Caco-2 (cell line): ENCODE results near the gene LRRC9. TPM values are rescaled to one million over a fixed set of nuclear protein-coding genes. Genes with fewer than 3 reads are reported as not detected.

Experiments used
- BruUV-seq: library from RNA; stranded (reverse); fragments of 400-500 nt; replicated peaks from 2 replicates; lab custom pipeline; 2021; lab: Mats Ljungman, UMichigan
- CTCF ChIA-PET: fragments of 300-600 bp; sonication (Branson Sonifier 250); formaldehyde crosslinking; loops from one replicate; lab custom pipeline; 2022; ENCODE audit warnings: antibody characterized with exemption; lab: Charles Lee
- POLR2A ChIA-PET: fragments of 300-600 bp; sonication (Branson Sonifier 250); formaldehyde crosslinking; loops from one replicate; lab custom pipeline; 2022; ENCODE audit warnings: antibody characterized with exemption; lab: Charles Lee
- DNase-seq, 2 experiments: peaks; one replicate each; pipeline versions ENCODE4 v3.0.0 to v3.0.0-alpha.2; 2020 to 2022
- H3K27me3 ChIP-seq: replicated peaks from 2 replicates; pipeline ENCODE4 v1.6.0; 2011; ENCODE audit warnings: low read length; ENCODE audit not compliant: control insufficient read depth, insufficient read depth
- H3K36me3 ChIP-seq: 2 replicates; pipeline ENCODE4 v1.5.1; 2011; ENCODE audit warnings: low read length; ENCODE audit not compliant: control insufficient read depth, insufficient read depth
- H3K4me1 ChIP-seq: fragments of 250-450 bp; sonication (Bioruptor Pico); 2 replicates; pipeline ENCODE4 v1.5.1; 2020; ENCODE audit warnings: mild to moderate bottlenecking
- H3K4me3 ChIP-seq: 2 replicates; pipeline ENCODE4 v1.5.1; 2011; ENCODE audit warnings: low read depth, mild to moderate bottlenecking, control low read depth, low read length
- H3K9me3 ChIP-seq: fragments of 250-450 bp; sonication (Bioruptor Pico); 2 replicates; pipeline ENCODE4 v1.5.1; 2020; ENCODE audit warnings: mild to moderate bottlenecking, moderate library complexity
- H3K27ac Mint-ChIP-seq: one replicate; pipeline ENCODE4 v1.8.0; 2022; ENCODE audit warnings: mixed read lengths; ENCODE audit not compliant: unreplicated experiment
- H3K27me3 Mint-ChIP-seq: one replicate; pipeline ENCODE4 v1.8.0; 2022; ENCODE audit warnings: mixed read lengths; ENCODE audit not compliant: insufficient read depth, unreplicated experiment
- H3K36me3 Mint-ChIP-seq: one replicate; pipeline ENCODE4 v1.8.0; 2022; ENCODE audit warnings: mild to moderate bottlenecking, mixed read lengths; ENCODE audit not compliant: insufficient read depth, unreplicated experiment
- H3K4me1 Mint-ChIP-seq: one replicate; pipeline ENCODE4 v1.8.0; 2022; ENCODE audit warnings: low read depth, mixed read lengths; ENCODE audit not compliant: unreplicated experiment
- H3K4me3 Mint-ChIP-seq: one replicate; pipeline ENCODE4 v1.8.0; 2022; ENCODE audit warnings: mild to moderate bottlenecking, moderate library complexity, mixed read lengths; ENCODE audit not compliant: unreplicated experiment
- H3K9me3 Mint-ChIP-seq: one replicate; pipeline ENCODE4 v1.8.0; 2022; ENCODE audit warnings: mixed read lengths; ENCODE audit not compliant: unreplicated experiment
- CTCF ChIP-seq, 2 experiments: fragments of 200-600 bp in 1 of 2; IDR thresholded peaks; 1 replicate in 1 of 2; 2 replicates in 1 of 2; pipeline versions ENCODE4 v1.5.1 to v1.8.0; 2011 to 2022; ENCODE audit warnings: antibody characterized with exemption in 1 of 2, control low read depth in 1 of 2, inconsistent platforms in 1 of 2, low read depth in 1 of 2, low read length in 1 of 2, mild to moderate bottlenecking in 1 of 2, moderate library complexity in 1 of 2; ENCODE audit not compliant: insufficient read depth in 1 of 2, severe bottlenecking in 1 of 2, unreplicated experiment in 1 of 2
- intact Hi-C: fragments of 100-400 bp; cut with micrococcal nuclease; formaldehyde crosslinking; loops from one replicate; pipeline ENCODE4 v1.10.0; 2022; ENCODE audit not compliant: unreplicated experiment
- total RNA-seq: library from RNA; stranded (reverse); gene quantifications from 2 replicates; pipeline ENCODE4 v1.2.3, GENCODE V29; 2022

LRRC9 gene
- total RNA-seq, 1 experiment from 2014 or later, result 1.2 TPM

DNA sequence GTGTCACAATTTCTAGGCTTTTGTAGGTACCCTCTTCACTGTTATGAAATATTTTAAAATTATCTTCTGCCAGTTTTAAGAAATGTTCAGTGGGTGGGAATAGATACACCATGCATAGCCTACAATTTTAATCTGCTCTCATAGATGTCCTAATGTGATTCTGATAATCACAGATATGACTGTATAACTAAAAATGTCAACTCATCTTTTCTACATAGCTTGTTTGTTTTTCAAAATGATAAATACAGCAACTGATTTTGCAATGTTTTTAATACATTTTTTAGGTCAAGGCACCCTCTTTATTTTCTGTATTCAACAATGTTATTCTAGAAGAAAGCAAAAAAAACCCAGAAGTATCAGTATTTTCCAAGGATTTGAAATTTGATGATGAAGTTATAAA lies 61.6 kb downstream of the LRRC9 start:
- no peak overlapping the region for H3K4me3 ChIP-seq
- intact Hi-C loops, result no loop called here
- Mint-ChIP-seq H3K36me3 (no peaks in the 10 kb centered on the region), H3K4me3 (no peak overlapping the region), H3K27ac (no peak overlapping the region), H3K27me3 (no peaks in the 10 kb centered on the region), H3K4me1 (no peaks in the 10 kb centered on the region), H3K9me3 (no peaks in the 10 kb centered on the region)
- no peaks in the 10 kb centered on the region for H3K4me1 ChIP-seq
- CTCF ChIA-PET, result no interaction called here
- no peaks in the 10 kb centered on the region for H3K9me3 ChIP-seq
- no peaks in the 10 kb centered on the region for H3K27me3 ChIP-seq
- DNase-seq, result no peak
- H3K36me3 ChIP-seq, result no peaks in the 10 kb centered on the region
- no TSS peak for BruUV-seq
- TF ChIP-seq CTCF (IDR thresholded peaks at IDR 0.05; ENCODE audit: insufficient read depth in 1 of 2, low read depth in 1 of 2, low read length in 1 of 2, severe bottlenecking in 1 of 2, unreplicated experiment in 1 of 2), result no peak
- POLR2A ChIA-PET, result no interaction called here

GRCh38 chr14:59983048-59983447 lies 63.1 kb downstream of the LRRC9 start:
- BruUV-seq, result no TSS peak

GRCh38 chr14:59986556-59987059 lies 66.7 kb downstream of the LRRC9 start:
- Histone ChIP-seq H3K4me3 (no peak overlapping the region), H3K36me3 (no peaks in the 10 kb centered on the region), H3K27me3 (no peaks in the 10 kb centered on the region), H3K9me3 (no peaks in the 10 kb centered on the region), H3K4me1 (no peaks in the 10 kb centered on the region)
- ChIA-PET CTCF (no interaction called here), POLR2A (no interaction called here)
- DNase-seq, result no peak
- no peak for TF ChIP-seq CTCF (IDR thresholded peaks at IDR 0.05; ENCODE audit: insufficient read depth in 1 of 2, low read depth in 1 of 2, low read length in 1 of 2, severe bottlenecking in 1 of 2, unreplicated experiment in 1 of 2)
- H3K4me1 Mint-ChIP-seq, result no peaks in the 10 kb centered on the region
- intact Hi-C loops, result no loop called here
- H3K9me3 Mint-ChIP-seq, result peaks cover 9% of the 10 kb centered on the region
- BruUV-seq, result no TSS peak
- H3K36me3 Mint-ChIP-seq, result peaks cover 8% of the 10 kb centered on the region
- no peak overlapping the region for H3K4me3 Mint-ChIP-seq
- H3K27ac Mint-ChIP-seq, result no peak overlapping the region
- H3K27me3 Mint-ChIP-seq, result no peaks in the 10 kb centered on the region

More at GRCh38 chr14:59983048-59983447, 63.1 kb downstream of the LRRC9 start:
- Mint-ChIP-seq H3K36me3 (no peaks in the 10 kb centered on the region), H3K4me1 (no peaks in the 10 kb centered on the region), H3K27me3 (no peaks in the 10 kb centered on the region), H3K9me3 (no peaks in the 10 kb centered on the region), H3K4me3 (no peak overlapping the region), H3K27ac (no peak overlapping the region)
- ChIA-PET CTCF (no interaction called here), POLR2A (no interaction called here)
- Histone ChIP-seq H3K36me3 (no peaks in the 10 kb centered on the region), H3K4me3 (no peak overlapping the region), H3K4me1 (no peaks in the 10 kb centered on the region), H3K27me3 (no peaks in the 10 kb centered on the region), H3K9me3 (no peaks in the 10 kb centered on the region)
- DNase-seq, result no peak
- TF ChIP-seq CTCF (IDR thresholded peaks at IDR 0.05; ENCODE audit: insufficient read depth in 1 of 2, low read depth in 1 of 2, low read length in 1 of 2, severe bottlenecking in 1 of 2, unreplicated experiment in 1 of 2), result no peak
- intact Hi-C loops, result no loop called here
